Lung (tissue), 12 donors: ENCODE measurements around the gene SLC35F2. TPM values are rescaled to one million over a fixed set of nuclear protein-coding genes. Genes with fewer than 3 reads are reported as not detected.

Source experiments
- ATAC-seq: fragments of 200-7000 bp; cut with Tn5 transposase; one replicate; pipeline ENCODE4 v1.9.1; 2020; ENCODE audit warnings: moderate number of reproducible peaks; ENCODE audit not compliant: insufficient read depth, low FRiP score
- DNase-seq, 3 donors: peaks; one replicate each; pipeline ENCODE4 v3.0.0-alpha.2; 2013 to 2017
- H3K27ac ChIP-seq, 2 donors: one replicate each; pipeline ENCODE4 v1.5.1; 2013; ENCODE audit warnings: mild to moderate bottlenecking in 2 of 2, moderate library complexity in 2 of 2, control low read depth in 1 of 2, inconsistent platforms in 1 of 2, low read depth in 1 of 2, low read length in 1 of 2
- H3K27me3 ChIP-seq, 3 donors: one replicate each; pipeline ENCODE4 v1.5.1; 2013; ENCODE audit warnings: low read length in 2 of 3; ENCODE audit not compliant: control insufficient read depth in 3 of 3, insufficient read depth in 3 of 3
- H3K36me3 ChIP-seq, 4 donors: one replicate each; pipeline ENCODE4 v1.5.1; 2013; ENCODE audit warnings: low read length in 4 of 4, mild to moderate bottlenecking in 1 of 4, moderate library complexity in 1 of 4; ENCODE audit not compliant: control insufficient read depth in 4 of 4, insufficient read depth in 4 of 4
- H3K4me1 ChIP-seq, 5 donors: one replicate each; pipeline ENCODE4 v1.5.1; 2013; ENCODE audit warnings: low read length in 5 of 5, mild to moderate bottlenecking in 2 of 5, moderate library complexity in 1 of 5; ENCODE audit not compliant: control insufficient read depth in 5 of 5, insufficient read depth in 5 of 5
- H3K4me3 ChIP-seq: one replicate; pipeline ENCODE4 v1.5.1; 2013; ENCODE audit warnings: mild to moderate bottlenecking, control low read depth, moderate library complexity
- H3K9ac ChIP-seq, 2 donors: one replicate each; pipeline ENCODE4 v1.5.1; 2013; ENCODE audit warnings: low read length in 2 of 2, control low read depth in 1 of 2; ENCODE audit not compliant: insufficient read depth in 1 of 2
- H3K9me3 ChIP-seq, 4 donors: one replicate each; pipeline ENCODE4 v1.5.1; 2013; ENCODE audit warnings: low read length in 3 of 4, mild to moderate bottlenecking in 1 of 4, moderate library complexity in 1 of 4; ENCODE audit not compliant: control insufficient read depth in 4 of 4, insufficient read depth in 3 of 4
- CTCF ChIP-seq: IDR thresholded peaks from 2 replicates; pipeline ENCODE4 v1.5.1; 2012; ENCODE audit warnings: mild to moderate bottlenecking; ENCODE audit errors: control extremely low read depth, extremely low read depth
- WGBS, 2 donors: extraction: QIAGEN DNeasy Blood & Tissue Kit; methylation state at CpG; one replicate each; pipeline ENCODE4 v1.1.7; 2013; 5-methylcytosine and 5-hydroxymethylcytosine counted together
- polyA plus RNA-seq, 2 donors: library from polyadenylated mRNA; stranded (reverse); fragments of 200-250 nt; gene quantifications; one replicate each; pipeline ENCODE4 v1.2.1, GENCODE V29; 2013
- total RNA-seq, 2 donors: library from RNA; depleted of rRNA in 1 of 2; stranded (reverse); fragments of >200 nt in 1 of 2; gene quantifications; one replicate each; pipeline ENCODE4 v1.2.1, GENCODE V29; 2014 to 2021
- donor health status: control.
- donor health status: control.
- donor health status: Bipolar disorder and iron deficiency.
- donor health status: healthy.
- donor health status: DM: yes; HTN: yes; CAD: no.

Gene SLC35F2
- total and polyA plus RNA-seq, 4 donors: 5.1 to 15.7 (median 5.8) TPM

DNA sequence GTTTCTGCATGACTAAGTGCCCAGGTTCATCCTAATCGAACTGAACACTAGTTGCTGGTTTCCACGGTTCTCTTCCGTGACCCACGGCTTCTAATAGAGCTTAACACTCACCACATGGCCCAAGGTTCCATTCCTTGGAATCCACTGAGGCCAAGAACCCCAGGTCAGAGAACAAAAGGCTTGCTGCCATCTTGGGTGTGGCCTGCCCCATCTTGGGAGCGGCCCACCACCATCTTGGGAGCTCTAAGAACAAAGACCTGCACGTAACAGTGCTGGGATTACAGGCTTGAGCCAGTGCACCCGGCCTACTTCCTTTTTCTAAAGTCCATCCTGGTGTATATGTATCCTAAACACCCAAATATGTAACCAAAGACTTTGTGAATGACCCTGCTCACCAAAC, 68.8 kb downstream of the SLC35F2 start:
- Histone ChIP-seq H3K4me3 (no peak overlapping the region), H3K9ac (no peak overlapping the region), H3K27me3 (no peaks in the 10 kb centered on the region), H3K4me1 (no peaks in the 10 kb centered on the region), H3K9me3 (no peaks in the 10 kb centered on the region), H3K27ac (no peak overlapping the region), H3K36me3 (peaks cover 0 to 2% (median 0%) of the 10 kb centered on the region in 4 donors)
- no peak for TF ChIP-seq CTCF
- WGBS, 2 donors: 93 to 98% methylated on average over 7 of the region's 7 CpGs
- no peak for ATAC-seq
- DNase-seq: no peak

- no peak overlapping the region for H3K9ac ChIP-seq
- peaks cover 0 to 2% (median 0%) of the 10 kb centered on the region in 4 donors for H3K36me3 ChIP-seq
- ATAC-seq (no peak), DNase-seq (no peak)
- 87 to 96% methylated on average over 5 of the region's 5 CpGs for WGBS, 2 donors
- no peak for TF ChIP-seq CTCF
- no peaks in the 10 kb centered on the region for H3K4me1 ChIP-seq
- H3K9me3 ChIP-seq: no peaks in the 10 kb centered on the region
- no peak overlapping the region for H3K27ac ChIP-seq
- no peak overlapping the region for H3K4me3 ChIP-seq
- no peaks in the 10 kb centered on the region for H3K27me3 ChIP-seq
These were observed 70.9 kb downstream of the SLC35F2 start for GRCh38 chr11:107787733-107788132.

- Histone ChIP-seq H3K9ac (no peak overlapping the region), H3K9me3 (no peaks in the 10 kb centered on the region), H3K4me1 (no peaks in the 10 kb centered on the region), H3K4me3 (no peak overlapping the region), H3K27me3 (no peaks in the 10 kb centered on the region), H3K27ac (no peak overlapping the region), H3K36me3 (no peaks in the 10 kb centered on the region)
- 74 to 79% methylated on average over 5 of the region's 5 CpGs for WGBS, 2 donors
- no peak for DNase-seq
- TF ChIP-seq CTCF: no peak
- ATAC-seq: no peak
These were observed 73.2 kb downstream of the SLC35F2 start for GRCh38 chr11:107785401-107785800.

GRCh38 chr11:107783121-107783520, 75.5 kb downstream of the SLC35F2 start:
- Histone ChIP-seq H3K36me3 (no peaks in the 10 kb centered on the region), H3K4me1 (peaks cover 0 to 7% (median 0%) of the 10 kb centered on the region in 5 donors), H3K9me3 (no peaks in the 10 kb centered on the region), H3K27ac (no peak overlapping the region), H3K27me3 (no peaks in the 10 kb centered on the region), H3K9ac (no peak overlapping the region), H3K4me3 (no peak overlapping the region)
- ATAC-seq (no peak), DNase-seq (no peak)
- WGBS, 2 donors: 97 to 99% methylated on average over 4 of the region's 4 CpGs
- TF ChIP-seq CTCF: no peak
